HuH-7.5 (cell line): ENCODE results near the gene ARSA.

Experiments
- DNase-seq: peaks from one replicate; pipeline ENCODE4 v3.0.0; 2011; ENCODE audit warnings: low spot score

Gene ARSA

DNA sequence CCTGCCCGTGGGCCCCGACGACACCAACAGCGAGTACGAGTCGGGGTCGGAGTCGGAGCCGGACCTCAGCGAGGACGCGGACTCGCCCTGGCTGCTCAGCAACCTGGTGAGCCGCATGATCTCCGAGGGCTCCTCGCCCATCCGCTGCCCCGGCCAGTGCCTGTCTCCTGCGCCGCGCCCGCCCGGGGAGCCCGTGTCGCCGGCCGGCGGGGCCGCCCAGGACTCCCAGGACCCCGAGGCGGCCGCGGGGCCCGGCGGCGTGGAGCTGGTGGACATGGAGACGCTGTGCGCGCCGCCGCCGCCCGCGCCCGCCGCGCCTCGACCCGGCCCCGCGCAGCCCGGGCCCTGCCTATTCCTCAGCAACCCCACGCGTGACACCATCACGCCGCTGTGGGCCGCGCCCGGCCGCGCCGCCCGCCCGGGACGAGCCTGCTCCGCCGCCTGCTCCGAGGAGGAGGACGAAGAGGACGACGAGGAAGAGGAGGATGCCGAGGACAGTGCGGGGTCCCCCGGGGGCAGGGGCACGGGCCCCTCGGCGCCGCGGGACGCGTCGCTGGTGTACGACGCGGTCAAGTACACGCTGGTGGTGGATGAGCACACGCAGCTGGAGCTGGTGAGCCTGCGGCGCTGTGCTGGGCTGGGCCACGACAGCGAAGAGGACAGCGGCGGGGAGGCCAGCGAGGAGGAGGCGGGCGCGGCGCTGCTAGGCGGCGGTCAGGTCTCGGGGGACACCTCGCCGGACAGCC, 23.5 kb downstream of the ARSA start:
- no peak for DNase-seq

DNA sequence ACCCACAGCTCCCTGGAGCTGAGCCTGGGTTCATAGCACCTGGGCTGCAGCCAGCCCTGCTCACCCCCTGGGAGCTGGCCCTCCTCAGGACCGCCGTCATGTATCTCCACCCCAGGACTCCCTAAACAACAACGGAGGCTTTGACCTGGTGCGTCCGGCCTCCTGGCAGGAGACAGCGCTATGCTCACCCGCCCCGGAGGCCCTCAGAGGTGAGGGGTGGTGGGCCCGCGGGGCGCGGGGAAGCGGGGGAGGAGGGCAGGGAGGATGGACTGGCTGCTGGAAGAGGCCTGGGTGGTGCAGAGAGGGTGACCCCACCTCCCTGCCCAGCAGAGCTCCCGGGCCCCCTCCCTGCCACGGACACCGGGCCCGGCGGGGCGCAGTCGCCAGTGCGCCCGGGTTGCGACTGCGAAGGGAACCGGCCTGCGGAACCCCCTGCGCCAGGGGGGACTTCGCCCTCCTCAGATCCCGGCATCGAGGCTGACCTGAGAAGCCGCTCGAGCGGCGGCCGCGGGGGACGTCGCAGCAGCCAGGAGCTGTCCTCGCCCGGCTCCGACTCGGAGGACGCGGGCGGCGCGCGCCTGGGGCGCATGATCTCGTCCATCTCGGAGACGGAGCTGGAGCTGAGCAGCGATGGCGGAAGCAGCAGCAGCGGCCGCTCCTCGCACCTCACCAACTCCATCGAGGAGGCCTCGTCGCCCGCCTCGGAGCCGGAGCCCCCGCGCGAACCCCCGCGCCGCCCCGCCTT, 24.3 kb downstream of the ARSA start:
- no peak for DNase-seq

DNA sequence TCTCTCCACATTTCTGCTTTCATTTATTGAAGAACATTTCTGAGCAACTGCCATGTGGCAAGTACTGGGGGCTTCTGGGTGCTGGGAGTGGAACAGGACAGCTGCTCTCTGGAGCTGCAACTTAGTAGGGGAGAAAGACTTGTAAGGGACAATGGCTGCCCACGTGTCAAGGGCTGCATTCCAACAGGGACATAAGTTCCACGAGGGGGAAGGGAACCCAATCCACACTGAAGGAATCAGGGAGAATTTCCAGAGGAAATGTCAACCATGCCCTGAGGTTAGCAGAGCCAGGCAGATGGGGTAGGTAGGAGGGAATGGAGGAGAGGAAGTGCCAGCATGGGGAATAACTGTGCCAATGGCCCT, 25.6 kb downstream of the ARSA start:
- no peak for DNase-seq

DNA sequence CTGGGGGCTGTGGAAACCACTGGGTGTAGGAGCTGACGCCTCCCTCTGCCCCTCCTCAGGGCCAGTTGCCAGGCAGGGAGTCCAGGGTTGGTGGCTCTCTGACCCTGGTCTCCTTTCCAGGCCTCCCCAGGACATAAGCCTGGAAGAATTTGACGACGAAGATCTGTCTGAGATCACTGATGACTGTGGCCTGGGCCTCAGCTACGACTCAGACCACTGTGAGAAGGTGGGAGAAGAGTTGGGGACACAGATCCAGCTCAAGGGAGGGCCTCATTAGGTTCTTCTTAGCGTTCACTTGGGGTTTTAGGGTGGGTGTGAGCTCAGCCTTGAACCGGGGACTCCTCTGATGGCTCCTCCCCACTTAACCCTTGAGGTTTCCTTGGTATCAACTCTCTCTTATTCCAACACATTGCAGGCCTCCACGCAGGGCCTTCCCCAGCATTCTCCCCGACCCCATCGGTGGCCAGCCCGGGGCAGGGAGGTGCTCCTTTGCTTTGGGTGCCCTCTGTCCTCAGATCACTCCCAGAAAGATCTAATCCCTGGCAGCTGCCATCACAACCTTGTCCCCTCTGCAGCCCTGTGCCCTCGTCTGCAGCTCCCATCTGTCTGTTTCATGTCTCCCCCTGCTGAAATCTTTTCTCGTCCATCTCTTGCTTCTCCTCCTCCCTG, 26.1 kb downstream of the ARSA start:
- no peak for DNase-seq

DNA sequence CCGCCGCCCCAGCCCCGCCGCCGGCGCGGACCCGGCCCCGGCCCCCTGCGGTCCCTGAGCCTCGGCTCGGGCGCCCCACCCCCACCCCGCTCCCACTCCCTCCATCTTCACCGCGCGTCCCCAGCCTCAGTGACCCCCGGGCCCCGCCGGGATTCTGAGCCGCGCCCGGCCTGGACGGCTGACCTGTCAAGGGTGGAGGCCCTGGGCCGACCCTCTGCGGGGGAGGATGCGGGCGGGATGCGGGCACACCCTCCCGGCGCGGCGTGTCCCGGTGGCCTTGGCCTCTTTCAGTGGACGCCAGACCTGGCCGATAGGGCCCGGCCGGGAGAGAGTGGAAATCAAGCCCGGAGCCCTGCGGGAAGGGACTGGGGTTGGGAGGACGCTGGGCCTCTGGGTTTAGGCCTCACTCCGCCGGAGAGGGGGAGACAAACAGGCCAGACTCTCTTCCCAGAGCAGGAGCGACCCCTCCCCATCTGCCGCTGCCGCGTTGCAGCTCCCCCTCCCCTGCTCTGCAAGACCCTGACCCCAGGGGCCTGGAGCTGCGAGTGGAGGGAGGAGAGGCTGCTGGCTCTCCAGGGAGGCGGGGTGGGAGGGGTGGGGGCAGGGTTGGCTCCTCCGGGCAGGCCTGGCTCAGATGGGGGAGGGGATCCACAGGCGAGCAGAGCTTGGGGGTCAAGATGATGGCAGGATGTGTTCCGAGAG, 26.8 kb downstream of the ARSA start:
- peak; percentile 78 for DNase-seq

DNA sequence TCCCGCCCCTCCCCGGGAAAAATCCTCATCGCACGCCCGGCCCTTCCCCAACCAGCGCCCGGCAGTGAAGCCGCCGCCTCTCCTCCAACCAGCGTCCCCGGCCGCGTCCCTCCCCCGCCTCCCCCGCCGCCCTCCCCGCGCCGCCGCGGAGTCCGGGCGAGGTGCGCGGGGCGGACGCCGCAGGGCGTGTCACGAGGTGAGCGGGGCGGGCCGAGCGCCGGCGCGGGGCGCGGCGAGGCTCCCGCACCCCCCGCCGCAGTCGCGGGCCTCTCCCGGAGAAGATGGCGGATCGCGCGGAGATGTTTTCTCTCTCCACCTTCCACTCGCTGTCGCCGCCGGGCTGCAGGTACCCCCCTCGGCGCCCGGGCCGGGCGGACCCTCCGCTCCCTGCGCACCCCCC, 27.4 kb downstream of the ARSA start, which contains the start of gene MAPK8IP2:
MAPK8IP2 (plus strand) TSS at position 256 of the 400 bp plus-strand sequence; CDS start at position 282, 26 bp downstream.
- DNase-seq: peak; percentile 79

DNA sequence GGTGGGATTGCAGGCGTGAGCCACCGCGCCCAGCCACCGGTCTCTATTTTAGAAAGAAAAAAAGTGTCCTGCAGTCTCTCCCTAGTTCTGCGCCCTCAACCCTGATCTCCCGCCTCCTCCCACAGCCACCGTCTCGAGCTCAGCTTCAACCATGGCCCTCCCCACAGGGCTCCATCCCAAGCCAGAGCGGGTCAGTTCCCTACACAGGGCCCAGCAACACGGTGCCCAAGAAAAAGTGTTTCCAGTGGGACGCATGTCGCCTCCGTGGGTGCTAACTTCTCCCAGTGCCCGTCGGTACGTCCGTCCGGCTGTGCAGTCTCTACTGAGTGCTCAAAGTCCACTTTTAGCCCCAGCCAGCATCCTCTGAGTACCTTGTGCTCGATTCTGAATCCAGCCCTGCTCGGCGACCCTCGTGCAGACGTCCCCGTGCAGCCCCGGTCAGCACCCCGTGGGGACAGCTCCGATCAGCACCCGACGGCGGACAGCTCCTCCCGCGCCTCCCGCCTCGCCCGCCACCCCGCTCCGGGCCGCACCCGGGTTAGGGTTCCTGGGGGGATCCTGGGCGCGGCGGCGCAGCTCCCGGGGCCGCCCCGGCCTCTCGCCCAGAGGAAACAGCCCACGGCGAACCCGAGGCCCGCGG, 28.0 kb downstream of the ARSA start:
- DNase-seq: peak; percentile 97

DNA sequence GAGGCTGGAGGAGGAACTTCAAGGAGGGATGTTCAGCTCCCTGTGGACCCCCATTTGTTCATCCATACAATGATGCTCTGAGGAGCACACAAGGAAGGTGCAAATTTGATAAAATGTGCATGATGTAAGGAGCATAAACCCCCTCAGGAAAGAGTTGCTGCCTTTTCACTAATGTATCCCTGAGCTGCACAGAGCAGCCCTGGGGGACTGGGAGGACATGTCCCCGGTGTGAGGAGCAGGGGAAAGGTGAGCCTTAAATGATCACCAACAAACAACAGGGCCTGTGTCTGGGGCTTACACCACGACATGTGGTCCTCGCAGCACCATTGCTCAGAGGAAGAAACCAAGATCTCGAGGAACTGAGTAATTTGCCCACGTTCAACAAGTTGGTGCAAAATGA, 30.9 kb downstream of the ARSA start:
- no peak for DNase-seq

DNA sequence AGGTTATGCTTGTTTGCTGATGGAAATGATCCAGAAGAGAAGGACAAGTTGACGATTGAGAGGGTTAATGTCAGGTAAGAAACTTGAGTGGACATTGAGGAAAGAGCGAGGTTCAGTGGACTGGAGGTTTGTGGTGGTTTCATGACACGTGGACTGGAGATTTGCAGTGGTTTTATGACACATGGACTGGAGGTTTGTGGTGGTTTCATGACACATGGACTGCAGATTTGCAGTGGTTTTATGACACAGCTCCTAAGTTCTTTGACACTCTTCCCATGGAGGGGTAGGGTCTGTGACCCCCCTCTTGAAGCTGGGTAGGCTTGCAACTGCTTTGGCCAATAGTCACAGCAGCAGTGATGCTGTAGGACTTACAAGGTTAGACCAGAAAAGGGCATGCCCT, 32.8 kb downstream of the ARSA start:
- no peak for DNase-seq

DNA sequence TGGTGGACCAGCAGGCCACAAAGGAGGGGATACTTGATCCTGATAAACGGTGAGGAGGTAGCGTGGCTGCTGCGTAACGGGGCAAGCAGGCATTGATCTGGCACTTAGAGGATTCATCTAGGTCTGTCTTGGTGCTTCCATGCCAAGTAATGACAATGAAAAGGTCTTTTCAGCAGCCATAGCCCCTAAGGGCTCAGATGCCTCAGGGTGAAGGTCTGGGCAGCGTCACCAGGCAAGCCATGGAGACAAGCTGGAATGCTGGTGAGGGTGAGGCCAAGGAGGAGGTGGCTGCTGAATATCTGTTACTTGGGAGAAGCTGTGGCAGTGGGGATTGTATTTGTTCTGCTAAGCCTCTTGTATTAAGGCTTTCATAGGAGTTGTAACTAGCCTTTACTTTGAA, 40.5 kb downstream of the ARSA start:
- no peak for DNase-seq

DNA sequence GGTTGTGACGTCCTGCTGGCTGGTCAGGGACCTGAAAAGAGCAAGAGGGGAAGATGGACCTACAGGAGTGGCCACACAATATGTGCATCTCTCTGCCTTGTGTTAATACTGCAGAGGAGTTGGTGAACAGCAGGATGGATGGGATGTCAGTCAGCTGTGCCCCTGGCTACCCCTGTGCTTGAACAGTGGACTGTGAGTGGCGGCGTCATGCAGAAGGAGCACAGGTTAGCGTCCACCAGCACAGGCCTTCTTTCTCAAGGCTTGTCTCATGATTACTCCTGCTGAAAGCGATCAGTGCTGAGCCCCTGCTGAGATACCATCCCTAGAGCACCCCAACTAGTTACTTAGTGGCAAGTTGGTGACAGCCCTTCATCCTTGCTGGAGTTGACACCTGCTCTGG, 41.5 kb downstream of the ARSA start:
- DNase-seq: no peak

DNA sequence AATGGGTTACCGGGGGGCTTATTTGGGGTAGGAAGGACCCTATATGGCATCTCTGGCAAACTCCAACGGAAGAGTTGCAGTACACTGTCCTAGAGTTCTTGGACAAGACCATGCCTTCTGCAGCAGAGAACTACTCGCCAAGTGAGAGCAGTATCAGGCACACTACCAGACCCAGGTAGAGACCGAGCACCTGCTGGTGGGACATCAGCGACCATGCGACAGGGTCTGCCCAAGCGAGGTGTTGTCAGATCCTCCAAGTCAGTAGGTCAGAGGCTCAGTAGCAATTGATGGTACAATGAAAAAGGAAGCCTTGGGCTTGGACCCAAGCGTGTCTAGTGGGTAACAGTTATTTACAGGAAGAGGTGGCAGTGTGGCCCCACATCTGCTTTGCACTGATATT, 42.2 kb downstream of the ARSA start:
- DNase-seq: no peak

DNA sequence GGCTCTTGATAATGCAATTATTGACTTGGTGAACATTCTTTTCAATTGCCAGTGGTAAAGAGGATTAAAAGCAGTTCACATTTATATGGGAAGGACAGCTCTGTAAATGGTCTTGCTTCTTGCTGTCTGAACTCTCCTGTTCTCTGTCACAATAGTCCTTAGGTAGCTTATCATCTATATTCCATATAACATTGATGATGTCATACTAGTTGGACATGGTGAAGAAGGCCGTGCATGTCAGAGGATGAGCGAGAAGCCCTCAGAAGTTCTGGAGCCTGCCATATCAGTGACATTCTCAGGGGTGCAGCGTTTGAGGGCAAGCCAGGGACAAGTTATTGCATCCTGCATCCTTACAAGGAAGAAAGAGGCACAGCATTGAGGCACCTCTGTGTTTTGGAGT, 42.7 kb downstream of the ARSA start:
- DNase-seq: no peak

DNA sequence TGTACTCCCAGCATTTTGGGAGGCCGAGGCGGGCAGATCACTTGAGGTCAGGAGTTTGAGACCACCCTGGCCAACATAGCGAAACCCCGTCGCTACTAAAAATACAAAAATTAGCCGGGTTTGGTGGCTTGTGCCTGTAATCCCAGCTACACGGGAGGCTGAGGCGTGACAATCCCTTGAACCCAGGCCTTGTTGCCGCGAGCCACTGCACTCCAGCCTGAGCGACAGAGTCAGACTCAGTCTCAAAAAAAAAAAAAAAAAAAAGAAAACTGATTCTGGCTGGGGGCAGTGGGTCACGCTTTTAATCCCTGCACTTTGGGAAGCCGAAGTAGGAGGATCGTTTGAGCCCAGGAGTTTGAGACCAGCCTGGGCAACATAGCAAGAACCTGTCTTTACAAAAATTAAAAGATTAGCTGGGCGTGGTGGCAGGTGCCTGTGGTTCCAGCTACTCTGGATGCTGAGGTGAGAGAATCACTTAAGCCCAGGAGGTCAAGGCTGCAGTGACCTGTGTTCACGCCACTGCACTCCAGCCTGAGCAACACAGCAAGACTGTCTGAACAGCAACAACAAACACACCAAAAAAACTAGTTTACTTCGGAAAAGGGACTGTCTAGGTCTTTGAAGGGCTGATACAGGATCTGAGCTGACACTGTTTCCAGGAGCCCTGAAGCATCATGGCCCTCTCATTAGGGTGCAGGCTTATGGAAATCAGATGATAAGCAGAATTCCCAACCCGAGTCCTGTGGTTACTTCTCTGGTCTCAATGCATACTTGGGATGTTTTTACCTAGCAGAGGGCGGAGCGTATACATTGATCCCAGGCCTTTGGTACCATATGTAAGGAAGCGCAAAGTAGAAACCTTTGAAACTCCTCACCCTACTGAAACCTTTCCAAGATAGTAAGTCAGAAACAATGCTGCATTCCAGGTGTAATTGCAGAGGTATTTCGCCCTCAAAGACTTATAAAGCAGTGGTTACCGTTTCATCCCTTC, 43.6 kb downstream of the ARSA start:
- DNase-seq: no peak

DNA sequence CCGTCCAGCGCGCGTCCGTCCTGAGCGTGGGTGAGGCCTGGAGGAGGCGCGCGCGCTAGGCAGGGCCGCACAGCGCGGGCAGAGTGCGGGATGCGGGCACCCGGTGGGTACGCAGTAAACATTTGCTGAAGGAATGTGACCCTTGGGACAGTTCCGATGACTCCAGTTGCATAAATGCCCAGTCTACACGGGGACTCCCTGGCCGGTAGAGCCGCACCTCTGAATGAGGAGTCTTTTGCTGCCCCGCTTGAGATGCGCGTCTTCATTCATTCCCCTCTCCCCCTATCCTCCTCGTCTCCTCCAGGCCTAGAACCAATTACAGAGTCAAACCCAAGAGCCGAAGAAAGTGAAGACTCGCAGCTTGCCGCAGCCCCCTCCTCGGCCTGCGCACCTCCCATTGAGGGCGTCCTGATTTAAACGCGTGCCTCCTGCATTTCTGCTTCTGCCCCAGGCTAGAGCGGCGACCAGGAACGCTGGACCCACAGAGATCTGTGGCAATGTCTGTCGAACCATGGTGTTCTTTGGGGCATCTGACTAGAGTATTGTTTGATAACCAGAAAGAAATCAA, 44.6 kb downstream of the ARSA start:
- no peak for DNase-seq

DNA sequence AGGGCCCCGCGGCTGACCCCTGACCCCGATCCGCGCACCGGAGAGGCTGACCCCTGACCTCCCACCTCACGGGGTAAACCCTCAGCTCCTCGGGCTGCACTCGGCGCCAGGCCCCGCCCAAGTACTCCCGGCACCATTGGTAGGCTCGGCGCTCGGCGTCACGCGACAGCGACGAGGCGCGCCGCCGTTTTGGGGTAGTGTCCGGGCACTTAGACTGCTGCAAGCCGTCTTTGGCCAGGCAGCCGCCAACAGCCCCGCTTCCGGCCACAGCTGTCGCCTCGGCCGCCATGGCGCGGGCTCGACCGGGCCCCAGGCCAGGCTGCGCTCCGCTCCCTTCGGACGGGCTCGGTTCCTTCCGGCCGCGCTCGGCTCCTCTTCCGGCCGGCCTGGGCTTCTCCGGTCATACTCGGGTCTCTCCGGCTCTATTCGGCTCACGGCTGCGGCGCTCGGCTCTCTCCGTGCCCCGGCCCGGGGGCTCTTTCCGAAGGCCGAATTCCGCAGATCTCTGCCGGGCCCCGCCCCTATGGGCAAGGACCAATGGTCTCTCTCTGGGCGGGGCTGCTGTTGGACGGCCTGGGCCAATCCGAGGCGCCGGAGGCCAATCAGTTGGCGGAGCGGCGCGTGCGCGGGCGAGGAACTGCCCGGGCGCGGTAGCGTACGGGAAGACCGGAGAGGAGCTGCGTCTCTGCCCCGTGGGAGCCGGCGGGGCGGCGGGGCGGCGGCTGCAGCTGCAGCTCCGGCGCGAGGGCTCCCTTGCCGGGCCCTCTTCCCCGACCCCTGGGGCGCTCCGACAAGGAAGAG, 45.3 kb downstream of the ARSA start, which contains the start of gene CHKB:
CHKB (minus strand) TSS at position 357 of the 801 bp plus-strand sequence; CDS start at position 289, 68 bp downstream.
- peak; percentile 100 for DNase-seq

DNA sequence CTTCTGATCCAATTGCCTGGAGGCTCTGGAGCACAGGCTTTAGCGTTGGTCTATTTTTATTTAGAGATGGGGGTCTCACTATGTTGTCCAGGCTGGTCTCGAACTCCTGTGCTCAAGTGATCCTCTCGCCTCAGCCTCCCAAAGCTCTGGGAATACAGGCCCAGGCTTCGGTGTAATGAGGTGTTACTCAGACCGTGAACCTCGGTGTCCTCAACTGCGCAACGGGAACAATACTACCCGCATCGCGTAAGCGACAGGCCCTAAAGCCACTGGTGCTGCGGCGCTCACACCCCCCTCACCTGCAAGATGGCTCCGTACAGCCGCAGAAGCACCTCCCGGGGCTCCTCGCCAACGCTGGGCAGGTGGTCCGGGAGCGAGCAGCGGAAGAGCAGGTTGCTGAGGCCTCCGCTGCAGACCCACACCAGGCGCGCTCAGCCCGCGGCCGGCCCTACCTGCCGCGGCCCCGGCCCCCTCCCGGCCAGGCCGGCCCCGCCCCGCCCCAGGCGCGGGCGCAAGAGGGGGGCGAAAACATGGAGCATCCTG, 45.9 kb downstream of the ARSA start:
- DNase-seq: no peak

DNA sequence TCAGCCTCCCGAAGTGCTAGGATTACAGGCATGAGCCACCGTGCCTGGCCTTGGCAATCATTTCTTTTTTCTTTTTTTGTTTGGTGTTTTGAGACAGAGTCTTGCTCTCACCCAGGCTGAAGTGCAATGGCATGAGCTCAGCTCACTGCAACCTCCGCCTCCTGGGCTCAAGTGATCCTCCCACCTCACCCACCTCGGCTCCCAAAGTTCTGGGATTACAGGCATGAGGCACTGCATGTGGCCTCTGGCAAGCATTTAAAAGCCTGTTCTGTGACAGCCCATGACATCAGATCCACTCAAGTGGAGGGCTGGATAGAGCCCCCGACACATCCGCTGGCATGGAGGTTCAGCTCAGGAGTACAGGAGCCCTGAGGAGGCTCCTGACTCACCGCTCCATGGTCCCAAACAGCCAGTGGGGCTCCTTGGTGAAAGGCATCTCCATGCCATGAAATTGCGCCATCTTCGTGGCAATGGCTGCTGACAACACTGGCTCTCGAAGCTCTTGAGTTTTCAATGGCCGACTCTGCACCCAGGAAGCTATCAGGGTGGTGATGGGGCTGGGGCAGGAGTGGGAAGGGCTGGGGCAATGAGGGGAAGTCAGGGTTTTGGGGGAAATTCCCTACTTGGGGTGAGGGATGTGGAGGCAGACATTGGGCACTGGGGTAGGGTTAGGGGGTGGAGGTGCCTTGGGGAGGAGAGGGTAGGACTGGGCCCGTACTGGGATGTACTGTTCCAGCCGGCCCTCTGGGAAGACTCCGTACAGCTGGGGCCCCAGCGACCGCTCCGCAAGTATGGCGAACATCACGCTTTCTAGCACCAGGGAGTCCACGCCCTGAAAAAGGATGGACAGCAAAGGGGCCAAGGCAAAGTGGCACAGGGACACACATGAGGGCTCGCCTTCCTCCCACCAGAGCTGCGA, 46.7 kb downstream of the ARSA start:
- no peak for DNase-seq
